GM21737 (cell line): ENCODE results near the gene ZDHHC14.
"Not testable (repeated sequence)": the region's sequence is repeated elsewhere in the genome, so short reads cannot be mapped to it uniquely, and the experiment has no call there.

Experiments
- ATAC-seq: cut with Tn5 transposase; IDR thresholded peaks from one replicate; pipeline ENCODE4 v1.9.1; 2021; ENCODE audit warnings: mild to moderate bottlenecking, moderate library complexity; ENCODE audit not compliant: unreplicated experiment

The ZDHHC14 gene

GRCh38 chr6:157676241-157676640, 295.3 kb downstream of the ZDHHC14 start:
- ATAC-seq: no peak

DNA sequence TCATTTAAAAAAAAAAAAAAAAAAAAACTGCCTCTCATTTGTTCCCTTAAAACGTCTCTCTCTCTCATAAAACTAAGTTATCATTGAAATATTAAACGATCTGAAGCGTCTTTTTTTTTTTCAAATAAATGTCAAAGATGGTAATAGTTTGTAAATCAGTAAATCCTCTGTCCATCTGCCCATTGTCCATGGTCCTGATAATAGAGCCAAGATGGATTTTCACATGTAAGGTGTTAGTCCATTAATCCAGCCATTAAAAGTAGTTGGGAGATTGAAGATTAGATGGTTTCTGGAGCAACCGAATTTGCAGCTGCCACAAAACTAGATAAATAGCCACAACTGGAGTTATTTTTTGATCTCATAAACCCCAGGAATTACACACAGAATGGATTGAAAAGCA, 296.2 kb downstream of the ZDHHC14 start:
- no peak for ATAC-seq

DNA sequence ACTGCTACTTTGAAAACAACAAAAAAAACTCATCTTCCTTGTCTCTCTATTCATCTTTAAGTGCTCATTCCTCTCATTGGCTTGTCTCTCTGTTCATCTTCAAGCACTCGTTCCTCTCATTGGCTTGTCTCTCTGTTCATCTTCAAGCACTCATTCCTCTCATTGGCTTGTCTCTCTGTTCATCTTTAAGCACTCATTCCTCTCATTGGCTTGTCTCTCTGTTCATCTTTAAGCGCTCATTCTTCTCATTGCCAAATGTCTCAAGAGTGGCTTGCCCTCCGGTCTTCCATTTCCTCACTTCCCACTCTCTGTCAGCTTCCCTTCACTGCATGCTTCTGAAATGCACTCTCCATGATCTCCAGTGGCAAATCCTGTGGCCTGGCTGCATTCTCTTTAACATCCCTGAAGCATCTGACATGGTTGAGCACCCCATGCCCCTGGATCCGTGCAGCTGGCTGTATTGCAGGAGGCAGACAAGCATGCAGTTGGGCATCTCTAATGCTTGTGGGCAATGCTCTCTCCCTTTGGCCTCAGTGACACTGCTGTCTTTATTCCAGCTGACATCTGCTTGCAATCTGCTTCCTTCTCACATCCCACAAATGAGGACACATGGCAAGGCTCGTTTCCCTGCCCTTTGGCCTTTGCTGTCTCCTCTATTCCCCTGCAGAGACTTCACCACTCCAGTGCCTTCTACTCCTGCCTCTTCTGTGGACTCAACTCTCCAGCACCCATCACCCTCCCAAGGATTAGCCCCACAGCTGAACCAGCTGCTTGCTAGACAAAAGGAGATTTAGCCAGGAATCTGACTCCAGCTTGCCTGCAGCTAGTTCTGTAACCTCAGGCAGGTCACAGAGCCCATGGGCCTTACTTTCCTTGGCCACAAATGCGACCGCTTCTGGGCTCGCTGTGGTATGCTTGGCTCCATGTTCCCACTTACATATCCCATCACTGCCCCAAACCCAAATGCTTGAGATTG, 298.9 kb downstream of the ZDHHC14 start:
- ATAC-seq: no peak

- no peak for ATAC-seq
Observed at GRCh38 chr6:157681041-157681650, 300.2 kb downstream of the ZDHHC14 start.

- ATAC-seq: no peak
Observed at GRCh38 chr6:157682856-157683481, 302.0 kb downstream of the ZDHHC14 start.

DNA sequence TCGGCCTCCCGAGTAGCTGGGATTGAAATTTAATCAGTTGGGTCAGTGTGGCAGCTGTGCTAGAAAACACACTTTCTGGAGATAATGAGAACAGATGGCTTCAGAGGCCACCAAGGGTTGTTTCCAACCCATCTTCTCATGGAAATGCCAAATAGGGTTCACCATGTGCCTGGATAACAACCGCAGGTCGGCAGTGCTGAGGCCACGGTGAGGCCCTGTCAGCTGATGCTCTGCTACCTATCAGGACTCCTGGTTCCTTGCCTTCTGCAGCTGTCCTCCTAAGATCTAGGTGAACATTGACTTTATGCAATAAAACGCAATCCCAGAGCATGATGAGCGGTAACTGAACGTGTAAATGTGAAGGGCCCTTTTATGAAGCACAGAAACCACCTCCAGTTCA, 302.7 kb downstream of the ZDHHC14 start:
- ATAC-seq: no peak

- no peak for ATAC-seq
Observed at GRCh38 chr6:157684620-157685299, 303.8 kb downstream of the ZDHHC14 start.

GRCh38 chr6:157685596-157686280, 304.7 kb downstream of the ZDHHC14 start:
- no peak for ATAC-seq

GRCh38 chr6:157688275-157688959, 307.4 kb downstream of the ZDHHC14 start:
- no peak for ATAC-seq

DNA sequence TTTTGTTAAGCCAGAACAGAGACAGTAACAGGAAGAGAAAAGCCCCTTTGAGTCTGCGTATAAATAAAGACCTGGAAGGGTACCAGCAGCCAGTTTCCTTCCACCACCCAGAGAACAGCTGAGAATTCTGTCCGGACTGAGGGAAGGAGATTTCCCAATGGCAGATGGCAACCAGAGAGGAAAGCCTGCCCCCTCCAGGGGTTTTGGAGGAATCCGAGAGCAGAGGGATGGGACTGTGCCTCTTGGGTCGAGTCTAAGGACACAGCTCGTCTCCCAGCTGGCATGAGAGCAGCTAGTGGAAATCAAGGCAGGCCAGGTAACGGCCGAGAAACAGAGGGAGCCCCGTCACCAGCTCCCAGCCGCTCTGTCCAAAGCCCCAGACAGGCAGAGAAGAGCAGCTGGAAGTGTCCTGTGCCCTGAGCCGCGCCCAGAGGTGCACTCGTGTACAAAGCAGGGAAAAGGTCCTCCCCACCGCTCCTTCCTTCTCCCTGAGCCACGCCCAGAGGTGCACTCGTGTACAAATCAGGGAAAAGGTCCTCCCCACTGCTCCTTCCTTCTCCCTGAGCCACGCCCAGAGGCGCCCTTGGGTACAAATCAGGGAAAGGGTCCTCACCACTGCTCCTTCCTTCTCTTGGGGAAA, 308.1 kb downstream of the ZDHHC14 start:
- ATAC-seq: no peak

DNA sequence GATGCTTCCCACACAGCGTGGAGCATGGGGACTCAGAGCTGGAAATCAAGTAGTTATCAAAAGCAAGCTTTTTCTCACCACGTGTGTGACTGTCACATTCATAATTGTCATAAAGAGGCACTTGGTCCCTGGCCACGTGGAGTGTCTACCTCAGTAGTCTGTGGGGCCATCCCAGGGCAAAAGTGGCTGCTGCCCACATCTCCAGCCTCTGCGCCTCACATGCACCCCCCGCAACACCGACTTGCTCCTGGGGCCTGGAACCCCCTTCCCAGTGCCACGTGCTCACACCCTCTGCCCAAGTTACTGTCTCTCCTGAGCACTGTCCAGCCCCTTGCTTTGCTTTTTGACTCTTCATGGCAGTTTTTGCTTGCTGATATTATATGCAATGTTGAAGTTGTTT, 308.9 kb downstream of the ZDHHC14 start:
- no peak for ATAC-seq

DNA sequence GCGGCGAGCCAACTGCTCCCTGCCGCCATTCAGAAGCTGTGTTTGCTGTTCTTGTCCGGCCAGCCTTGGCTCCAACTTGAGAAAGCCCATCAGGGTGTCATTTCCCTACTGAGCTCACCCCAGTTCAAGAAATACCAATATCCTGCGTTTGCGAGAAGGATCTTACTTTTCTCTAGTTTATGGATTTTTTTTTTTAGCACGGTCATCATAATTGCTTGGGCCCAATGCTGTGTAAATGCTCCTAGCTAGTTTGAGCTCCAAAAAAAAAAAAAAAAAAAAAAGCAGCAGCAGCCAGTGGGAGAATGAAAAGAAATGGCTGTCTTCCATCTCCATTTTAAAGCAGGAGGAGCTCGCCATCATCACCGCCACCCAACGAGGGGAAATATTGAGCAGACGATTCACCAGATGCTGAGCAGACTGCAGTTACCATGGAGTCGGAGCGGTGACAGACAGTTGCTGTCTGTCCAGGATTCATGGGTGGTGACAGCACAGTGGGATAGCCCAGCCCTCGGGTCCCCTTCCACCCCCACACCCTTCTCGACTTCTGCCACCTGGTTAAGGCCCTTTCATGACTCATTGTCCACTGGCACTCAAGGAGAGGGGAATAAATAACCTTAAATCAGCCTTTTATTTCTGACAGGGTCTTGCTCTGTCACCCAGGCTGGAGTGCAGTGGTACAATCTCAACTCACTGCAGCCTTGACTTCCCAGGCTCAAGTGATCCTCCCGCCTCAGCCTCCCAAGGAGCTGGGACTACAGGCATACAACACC, 309.6 kb downstream of the ZDHHC14 start:
- ATAC-seq: no peak

- not testable (repeated sequence) for ATAC-seq
Observed at GRCh38 chr6:157691621-157692020, 310.6 kb downstream of the ZDHHC14 start.

DNA sequence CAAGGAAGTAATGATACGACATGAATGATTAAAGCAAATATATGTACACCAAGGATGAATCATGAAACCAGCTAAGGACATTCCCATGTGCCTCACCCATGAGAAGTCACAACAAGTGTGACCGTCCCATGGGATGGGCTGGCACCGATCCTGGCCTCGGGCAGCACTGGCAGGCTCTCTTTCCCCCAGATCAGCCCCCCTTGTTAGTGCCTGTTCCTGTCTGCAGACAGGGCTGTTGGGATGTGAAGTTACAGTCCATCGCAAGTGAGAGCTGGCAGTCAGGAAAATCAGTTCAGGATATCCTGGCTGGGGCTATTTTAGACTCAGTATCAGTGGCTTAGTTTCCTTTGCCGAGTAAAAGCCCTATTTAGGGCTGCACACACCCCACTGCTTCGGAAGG, 312.9 kb downstream of the ZDHHC14 start:
- no peak for ATAC-seq

DNA sequence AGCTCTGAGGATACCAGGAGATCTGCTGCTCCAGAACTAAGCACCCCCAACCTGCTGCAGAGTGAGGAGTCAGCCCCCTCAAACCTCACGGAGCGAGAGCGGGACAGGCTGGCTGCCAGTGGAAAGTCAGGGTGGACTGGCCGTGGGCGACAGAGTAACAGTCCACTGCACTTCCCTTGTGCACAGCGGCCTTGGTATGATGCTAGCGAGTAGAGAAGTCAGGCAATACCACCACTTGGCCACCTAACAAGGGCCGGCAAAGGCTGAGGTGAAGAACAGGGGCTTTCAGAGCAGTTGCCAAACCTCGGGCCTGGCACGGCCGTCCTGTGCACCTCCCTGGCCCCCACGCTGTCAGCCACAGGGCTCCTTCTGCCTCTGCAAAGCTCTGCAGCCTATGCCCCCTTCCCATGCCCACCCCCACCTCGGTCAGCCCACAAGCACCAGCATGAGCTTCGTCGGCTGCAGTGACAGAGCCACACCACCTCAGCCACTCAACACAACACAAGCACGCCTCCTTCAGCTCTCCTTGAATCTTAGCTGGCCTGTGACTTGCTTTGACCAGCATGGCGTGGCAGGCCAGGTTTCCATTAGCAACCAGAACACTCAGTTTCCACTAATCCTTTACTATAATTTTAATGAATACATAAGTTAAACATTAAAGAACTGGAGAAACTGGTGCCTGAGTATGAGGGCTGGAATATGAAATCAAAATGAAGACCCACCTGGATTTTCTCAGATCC, 314.5 kb downstream of the ZDHHC14 start:
- no peak for ATAC-seq

DNA sequence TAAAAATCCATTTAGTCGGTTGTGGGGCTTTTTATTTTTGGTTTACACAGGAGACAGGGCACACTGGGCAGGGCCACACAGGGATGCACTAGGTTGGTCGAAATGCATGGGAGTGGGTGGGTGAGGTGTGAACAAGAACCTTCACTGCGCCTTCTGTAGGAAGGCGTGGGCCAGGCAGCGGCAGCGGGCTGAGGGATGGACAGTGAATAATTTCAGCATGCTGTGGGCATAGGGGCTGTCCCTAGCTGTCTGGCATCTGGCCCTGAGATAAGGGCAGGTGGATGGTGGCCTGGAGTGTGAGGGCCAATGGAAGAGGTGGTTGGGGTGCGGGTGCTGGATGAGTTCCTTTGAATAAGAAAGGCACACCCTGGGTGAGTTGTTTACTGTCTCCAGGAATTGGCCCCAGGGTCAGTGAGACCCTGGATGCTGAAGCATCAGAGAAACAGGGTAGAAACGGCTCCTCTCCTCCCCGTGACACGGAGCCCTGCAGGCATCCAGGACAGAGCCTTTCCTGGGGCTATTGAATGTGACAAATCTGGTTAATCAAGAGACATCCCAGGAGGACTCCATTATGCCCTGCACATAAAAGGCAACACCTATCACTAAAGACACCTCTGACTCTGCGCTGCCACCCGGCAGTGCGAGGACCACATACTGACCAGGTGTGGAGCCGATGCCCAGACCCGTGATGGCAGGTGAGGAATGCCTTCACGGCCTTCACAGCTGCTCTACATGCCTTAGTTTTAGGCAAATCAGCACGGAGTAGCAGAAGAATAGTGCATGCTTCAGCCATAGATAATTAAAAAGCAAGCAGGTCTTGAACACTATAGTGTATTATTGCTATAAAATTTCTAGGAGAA, 319.0 kb downstream of the ZDHHC14 start:
- no peak for ATAC-seq

- not testable (repeated sequence) for ATAC-seq
Observed at GRCh38 chr6:157706351-157706750, 325.4 kb downstream of the ZDHHC14 start.
